ENCODE data around the gene PYY.

Gene PYY

DNA sequence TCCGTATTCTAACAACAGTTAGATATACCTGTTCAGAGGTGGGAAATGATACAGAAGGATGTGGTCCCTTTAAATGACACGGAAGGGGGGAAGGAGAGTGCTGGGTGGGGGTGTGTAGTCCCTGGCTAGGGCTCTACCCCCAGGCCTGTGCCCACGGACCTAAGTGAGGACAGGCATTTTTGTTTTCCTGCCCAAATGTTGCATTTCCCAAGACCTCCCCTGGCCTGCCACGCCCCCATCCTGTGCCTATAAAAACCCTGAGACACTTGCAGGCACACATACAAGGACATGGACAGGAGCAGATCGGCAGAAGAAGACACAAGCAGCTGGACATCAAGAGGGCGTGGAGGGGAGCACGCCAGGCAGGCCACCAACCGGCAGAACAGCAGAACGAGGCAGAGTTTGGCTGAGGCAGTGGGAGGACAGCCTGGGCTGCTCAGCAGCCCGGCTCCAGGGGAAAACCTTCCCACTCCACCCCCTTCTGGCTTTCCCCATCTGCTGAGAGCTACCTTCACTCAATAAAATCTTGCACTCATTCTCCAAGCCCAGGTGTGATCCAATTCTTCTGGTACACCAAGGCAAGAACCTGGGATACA lies 33.1 kb downstream of the PYY start:
- no peak for DNase-seq (ENCODE audit: low spot score)
- TF ChIP-seq CTCF (IDR thresholded peaks at IDR 0.05; ENCODE audit: extremely low read depth, missing control alignments), result no peak

- no peak for DNase-seq (ENCODE audit: low spot score)
- TF ChIP-seq CTCF (IDR thresholded peaks at IDR 0.05; ENCODE audit: extremely low read depth, missing control alignments), result no peak
Observed at GRCh38 chr17:43918026-43918389, 35.7 kb downstream of the PYY start.

GRCh38 chr17:43917348-43918025 lies 36.3 kb downstream of the PYY start:
- TF ChIP-seq CTCF (IDR thresholded peaks at IDR 0.05; ENCODE audit: extremely low read depth, missing control alignments), result peak; percentile 26
- peak; percentile 51 for DNase-seq (ENCODE audit: low spot score)

DNA sequence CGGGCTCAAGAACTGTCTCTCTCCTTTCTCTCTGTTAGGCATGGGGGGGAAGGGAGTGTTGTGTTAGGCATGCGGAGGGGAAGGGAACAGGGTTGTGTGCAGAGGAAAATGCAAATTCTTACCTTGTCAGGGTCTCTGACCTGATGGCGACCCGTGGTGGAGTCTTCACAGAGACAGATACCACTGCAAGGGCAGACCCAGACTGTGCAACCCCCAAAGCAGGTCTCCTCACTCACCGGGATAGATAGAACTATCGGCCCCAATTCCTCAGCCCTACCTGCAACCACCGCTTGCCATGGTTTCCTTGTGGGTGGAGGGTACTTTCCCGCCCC lies 36.8 kb downstream of the PYY start:
- DNase-seq (ENCODE audit: low spot score), result no peak
- TF ChIP-seq CTCF (IDR thresholded peaks at IDR 0.05; ENCODE audit: extremely low read depth, missing control alignments), result no peak

GRCh38 chr17:43916385-43916784 lies 37.4 kb downstream of the PYY start:
- TF ChIP-seq CTCF (IDR thresholded peaks at IDR 0.05; ENCODE audit: extremely low read depth, missing control alignments), result no peak
- DNase-seq (ENCODE audit: low spot score), result no peak

- no peak for TF ChIP-seq CTCF (IDR thresholded peaks at IDR 0.05; ENCODE audit: extremely low read depth, missing control alignments)
- DNase-seq (ENCODE audit: low spot score), result no peak
Observed at GRCh38 chr17:43915559-43915958, 38.2 kb downstream of the PYY start.

DNA sequence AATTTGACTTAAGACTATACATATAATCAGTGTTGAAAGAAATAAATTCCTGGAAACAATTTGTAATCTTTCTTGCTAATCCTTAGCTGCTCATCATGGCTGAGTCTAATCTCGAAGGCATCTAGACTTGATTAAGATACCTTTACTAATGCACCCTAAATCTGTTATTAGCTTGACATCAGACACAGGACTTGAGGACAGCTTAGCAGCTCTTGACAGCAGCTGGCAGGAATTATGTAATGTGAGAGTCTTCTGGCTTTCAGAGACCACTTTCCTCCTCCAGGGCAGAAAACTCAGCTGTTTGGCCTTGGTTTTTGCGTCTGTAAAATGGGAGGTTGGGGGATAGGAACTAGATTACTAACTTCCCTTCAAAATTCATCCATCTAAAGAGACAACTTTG lies 39.3 kb downstream of the PYY start:
- no peak for TF ChIP-seq CTCF (IDR thresholded peaks at IDR 0.05; ENCODE audit: extremely low read depth, missing control alignments)
- DNase-seq (ENCODE audit: low spot score), result no peak
